ENCODE results near the gene CHRNB1.

DNA sequence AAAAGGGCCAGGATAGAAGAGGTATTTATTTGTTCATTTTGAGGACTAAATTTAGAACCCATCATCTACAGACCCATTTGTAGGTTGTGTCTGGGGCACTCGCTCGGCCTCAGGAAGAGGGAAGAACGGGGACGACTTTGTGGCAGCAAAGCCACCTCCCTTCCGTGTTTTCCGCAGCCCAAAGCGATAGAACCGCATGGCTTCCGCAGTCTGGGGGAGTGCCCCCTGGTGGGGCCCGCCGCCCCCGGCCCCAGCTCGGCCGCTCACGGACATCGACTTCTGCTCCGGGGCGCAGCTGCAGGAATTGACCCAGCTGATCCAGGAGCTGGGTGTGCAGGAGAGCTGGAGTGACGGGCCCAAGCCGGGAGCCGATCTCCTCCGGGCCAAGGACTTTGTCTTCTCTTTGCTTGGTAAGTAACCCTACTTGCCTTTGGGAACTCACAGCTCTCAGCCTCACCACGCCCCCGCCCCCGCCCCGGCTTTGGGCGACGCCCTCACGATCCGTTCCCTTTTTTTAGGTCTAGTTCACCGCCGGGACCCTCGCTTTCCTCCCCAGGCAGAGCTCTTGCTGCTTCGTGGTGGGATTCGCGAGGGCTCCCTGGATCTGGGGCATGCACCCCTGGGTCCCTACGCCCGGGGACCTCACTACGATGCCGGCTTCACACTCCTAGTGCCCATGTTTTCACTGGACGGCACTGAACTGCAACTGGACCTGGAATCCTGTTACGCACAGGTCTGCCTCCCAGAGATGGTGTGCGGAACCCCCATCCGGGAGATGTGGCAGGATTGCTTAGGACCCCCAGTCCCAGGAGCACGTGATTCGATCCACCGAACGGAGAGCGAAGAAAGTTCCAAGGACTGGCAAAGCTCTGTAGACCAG is 8.9 kb upstream of the CHRNB1 start:
- TF ChIP-seq POLR2A (IDR thresholded peaks at IDR 0.05): no peak
- TF ChIP-seq, protein P1, sequence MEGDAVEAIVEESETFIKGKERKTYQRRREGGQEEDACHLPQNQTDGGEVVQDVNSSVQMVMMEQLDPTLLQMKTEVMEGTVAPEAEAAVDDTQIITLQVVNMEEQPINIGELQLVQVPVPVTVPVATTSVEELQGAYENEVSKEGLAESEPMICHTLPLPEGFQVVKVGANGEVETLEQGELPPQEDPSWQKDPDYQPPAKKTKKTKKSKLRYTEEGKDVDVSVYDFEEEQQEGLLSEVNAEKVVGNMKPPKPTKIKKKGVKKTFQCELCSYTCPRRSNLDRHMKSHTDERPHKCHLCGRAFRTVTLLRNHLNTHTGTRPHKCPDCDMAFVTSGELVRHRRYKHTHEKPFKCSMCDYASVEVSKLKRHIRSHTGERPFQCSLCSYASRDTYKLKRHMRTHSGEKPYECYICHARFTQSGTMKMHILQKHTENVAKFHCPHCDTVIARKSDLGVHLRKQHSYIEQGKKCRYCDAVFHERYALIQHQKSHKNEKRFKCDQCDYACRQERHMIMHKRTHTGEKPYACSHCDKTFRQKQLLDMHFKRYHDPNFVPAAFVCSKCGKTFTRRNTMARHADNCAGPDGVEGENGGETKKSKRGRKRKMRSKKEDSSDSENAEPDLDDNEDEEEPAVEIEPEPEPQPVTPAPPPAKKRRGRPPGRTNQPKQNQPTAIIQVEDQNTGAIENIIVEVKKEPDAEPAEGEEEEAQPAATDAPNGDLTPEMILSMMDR (IDR thresholded peaks at IDR 0.05): peak; percentile 9 to 51 (median 25)

All from Peyer's patch (tissue), 4 donors.